ENCODE results near the gene BCL2L1.

BCL2L1 gene

DNA sequence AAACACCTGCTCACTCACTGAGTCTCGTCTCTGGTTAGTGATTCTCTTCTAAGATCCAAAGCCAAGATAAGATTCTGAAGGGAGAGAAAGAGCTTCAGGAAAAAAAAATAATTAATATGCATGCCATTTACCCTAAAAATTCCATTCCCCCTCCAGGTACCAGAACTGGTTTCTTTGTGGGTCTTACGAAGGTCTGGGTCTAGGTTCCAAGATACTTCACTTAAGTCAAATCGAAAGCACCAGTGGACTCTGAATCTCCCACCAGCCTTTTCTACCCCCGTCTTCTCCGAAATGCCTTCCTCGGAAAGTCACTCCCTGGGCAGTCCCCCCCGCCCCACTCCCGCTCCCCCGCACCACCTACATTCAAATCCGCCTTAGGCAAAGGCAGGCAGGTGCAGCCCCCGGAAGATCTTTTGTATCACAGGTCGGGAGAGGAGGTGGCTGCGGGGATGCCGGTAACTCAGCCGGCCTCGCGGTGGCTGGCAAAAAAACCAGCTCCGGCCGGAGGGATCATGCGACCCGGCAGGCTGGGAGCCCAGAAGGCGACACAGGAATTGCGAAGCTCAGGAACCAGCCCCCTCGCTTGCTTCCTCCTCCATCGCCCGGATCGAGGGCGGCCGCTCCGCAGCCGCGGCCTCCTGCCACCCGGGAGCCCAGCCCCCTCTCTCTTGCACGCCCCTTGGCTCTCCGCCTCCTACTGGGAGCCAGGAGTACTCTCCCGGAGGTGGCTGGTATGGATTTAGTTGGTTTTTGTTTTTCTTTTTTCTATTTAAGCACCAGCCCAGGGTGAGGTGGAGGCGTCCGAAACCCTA is at the start of gene BCL2L1:
Gene BCL2L1, minus strand, starts transcription at position 612 of the 812 bp plus-strand sequence. CDS start 650 bp downstream, outside the sequence.
- no peaks in the 10 kb centered on the region for H3K36me3 ChIP-seq (ENCODE audit: control insufficient read depth, insufficient read depth, low read length)
- H3K4me3 ChIP-seq (ENCODE audit: low read length): peak within 1 kb of the TSS; percentile 87
- peak within 1 kb of the TSS; percentile 99 for H3K9ac ChIP-seq (ENCODE audit: low read length)
- no peaks in the 10 kb centered on the region for H3K27me3 ChIP-seq (ENCODE audit: control insufficient read depth, insufficient read depth, low read length)
- H3K4me1 ChIP-seq (ENCODE audit: control insufficient read depth, insufficient read depth, low read length): peaks cover 28% of the 10 kb centered on the region
- peak within 1 kb of the TSS; percentile 99 for H3K27ac ChIP-seq (ENCODE audit: low read depth, low read length)

DNA sequence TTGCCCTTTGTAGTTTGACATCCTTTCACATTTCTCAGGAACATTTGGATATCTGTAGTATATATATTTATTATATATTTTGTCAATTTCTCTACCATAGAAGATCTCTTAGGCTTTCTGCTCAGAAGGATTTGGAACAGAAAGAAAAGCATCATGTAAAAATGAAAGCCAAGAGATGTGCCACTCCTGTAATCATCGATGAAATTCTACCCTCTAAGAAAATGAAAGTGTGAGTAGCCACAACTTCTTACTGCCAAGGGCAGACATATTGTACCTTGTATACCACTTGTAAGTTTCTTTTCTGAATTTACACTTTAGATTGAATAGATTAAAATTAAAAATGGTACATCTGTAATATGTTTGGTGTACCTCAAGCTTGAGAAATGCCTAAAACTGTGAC is 47.6 kb upstream of the BCL2L1 start:
- H3K27me3 ChIP-seq (ENCODE audit: control insufficient read depth, insufficient read depth, low read length): no peaks in the 10 kb centered on the region
- H3K36me3 ChIP-seq (ENCODE audit: control insufficient read depth, insufficient read depth, low read length): no peaks in the 10 kb centered on the region
- H3K9ac ChIP-seq (ENCODE audit: low read length): no peak overlapping the region
- no peaks in the 10 kb centered on the region for H3K4me1 ChIP-seq (ENCODE audit: control insufficient read depth, insufficient read depth, low read length)
- no peak overlapping the region for H3K4me3 ChIP-seq (ENCODE audit: low read length)
- no peak overlapping the region for H3K27ac ChIP-seq (ENCODE audit: low read depth, low read length)

DNA sequence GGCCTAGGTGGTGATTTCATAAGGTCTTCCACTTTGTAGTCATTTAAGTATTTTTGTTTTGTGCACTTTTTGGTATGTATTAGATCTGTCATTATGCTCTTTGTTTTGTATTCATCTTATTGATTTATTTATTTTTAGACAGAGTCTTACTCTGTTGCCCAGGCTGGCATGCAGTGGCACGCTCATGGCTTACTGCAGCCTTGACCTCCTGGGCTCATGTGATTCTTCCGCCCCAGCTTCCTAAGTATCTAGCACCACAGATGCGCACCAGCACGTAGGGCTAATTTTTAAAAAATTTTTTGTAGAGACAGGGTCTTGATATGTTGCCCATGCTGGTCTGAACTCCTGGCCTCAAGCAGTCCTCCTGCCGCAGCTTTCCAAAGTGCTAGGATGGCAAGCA is 47.0 kb upstream of the BCL2L1 start:
- Histone ChIP-seq H3K9ac (ENCODE audit: low read length) (no peak overlapping the region), H3K36me3 (ENCODE audit: control insufficient read depth, insufficient read depth, low read length) (no peaks in the 10 kb centered on the region), H3K4me1 (ENCODE audit: control insufficient read depth, insufficient read depth, low read length) (no peaks in the 10 kb centered on the region), H3K4me3 (ENCODE audit: low read length) (no peak overlapping the region), H3K27me3 (ENCODE audit: control insufficient read depth, insufficient read depth, low read length) (no peaks in the 10 kb centered on the region), H3K27ac (ENCODE audit: low read depth, low read length) (no peak overlapping the region)

DNA sequence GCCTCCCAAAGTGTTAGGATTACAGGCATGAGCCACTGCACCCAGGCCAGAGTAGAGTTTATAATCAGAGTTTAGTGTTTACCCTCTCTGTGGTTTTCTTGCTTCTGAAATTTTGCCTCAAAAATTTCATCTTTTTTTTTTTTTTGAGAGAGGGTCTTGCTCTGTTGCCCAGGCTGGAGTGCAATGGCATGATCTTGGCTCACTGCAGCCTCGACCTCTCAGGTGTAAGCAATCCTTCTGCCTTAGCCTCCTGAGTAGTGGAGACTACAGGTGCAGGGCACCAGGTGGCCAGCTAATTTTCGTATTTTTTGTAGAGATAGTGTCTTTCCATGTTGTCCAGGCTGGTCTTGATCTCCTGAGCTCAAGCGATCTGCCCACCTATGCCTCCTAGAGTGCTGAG is 45.1 kb upstream of the BCL2L1 start:
- Histone ChIP-seq H3K9ac (ENCODE audit: low read length) (no peak overlapping the region), H3K36me3 (ENCODE audit: control insufficient read depth, insufficient read depth, low read length) (no peaks in the 10 kb centered on the region), H3K4me1 (ENCODE audit: control insufficient read depth, insufficient read depth, low read length) (no peaks in the 10 kb centered on the region), H3K27ac (ENCODE audit: low read depth, low read length) (no peak overlapping the region), H3K4me3 (ENCODE audit: low read length) (no peak overlapping the region), H3K27me3 (ENCODE audit: control insufficient read depth, insufficient read depth, low read length) (no peaks in the 10 kb centered on the region)

DNA sequence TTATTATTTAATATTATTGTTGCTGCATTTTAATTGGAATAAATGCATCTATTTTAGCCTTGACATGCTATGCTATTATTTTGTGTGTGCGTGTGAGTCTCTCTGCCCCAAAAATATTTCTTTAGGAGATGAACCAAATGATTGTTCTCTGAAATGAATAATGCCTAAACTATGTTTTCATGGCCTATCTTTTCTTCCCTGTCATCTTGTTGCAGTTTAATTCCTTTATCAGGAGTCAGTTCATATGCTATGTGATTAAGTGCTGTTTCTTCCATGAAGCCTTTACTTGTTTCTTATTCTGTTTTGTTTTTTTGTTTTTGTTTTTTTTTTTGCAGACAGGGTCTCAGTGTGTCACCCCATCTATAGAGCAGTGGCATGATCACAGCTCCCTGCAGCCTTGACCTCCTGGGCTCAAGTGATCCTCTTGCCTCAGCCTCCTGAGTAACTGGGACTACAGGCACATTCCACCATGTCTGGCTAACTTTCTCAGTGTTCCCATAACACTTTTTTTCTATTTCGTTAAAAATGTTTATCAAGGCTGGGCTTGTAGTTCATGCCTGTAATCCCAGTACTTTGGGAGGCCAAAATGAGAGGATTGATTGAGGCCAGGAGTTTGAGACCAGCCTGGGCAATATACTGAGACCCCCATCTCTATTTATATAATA is 42.1 kb upstream of the BCL2L1 start:
- Histone ChIP-seq H3K4me1 (ENCODE audit: control insufficient read depth, insufficient read depth, low read length) (no peaks in the 10 kb centered on the region), H3K27ac (ENCODE audit: low read depth, low read length) (no peak overlapping the region), H3K36me3 (ENCODE audit: control insufficient read depth, insufficient read depth, low read length) (no peaks in the 10 kb centered on the region), H3K4me3 (ENCODE audit: low read length) (no peak overlapping the region), H3K9ac (ENCODE audit: low read length) (no peak overlapping the region), H3K27me3 (ENCODE audit: control insufficient read depth, insufficient read depth, low read length) (no peaks in the 10 kb centered on the region)

DNA sequence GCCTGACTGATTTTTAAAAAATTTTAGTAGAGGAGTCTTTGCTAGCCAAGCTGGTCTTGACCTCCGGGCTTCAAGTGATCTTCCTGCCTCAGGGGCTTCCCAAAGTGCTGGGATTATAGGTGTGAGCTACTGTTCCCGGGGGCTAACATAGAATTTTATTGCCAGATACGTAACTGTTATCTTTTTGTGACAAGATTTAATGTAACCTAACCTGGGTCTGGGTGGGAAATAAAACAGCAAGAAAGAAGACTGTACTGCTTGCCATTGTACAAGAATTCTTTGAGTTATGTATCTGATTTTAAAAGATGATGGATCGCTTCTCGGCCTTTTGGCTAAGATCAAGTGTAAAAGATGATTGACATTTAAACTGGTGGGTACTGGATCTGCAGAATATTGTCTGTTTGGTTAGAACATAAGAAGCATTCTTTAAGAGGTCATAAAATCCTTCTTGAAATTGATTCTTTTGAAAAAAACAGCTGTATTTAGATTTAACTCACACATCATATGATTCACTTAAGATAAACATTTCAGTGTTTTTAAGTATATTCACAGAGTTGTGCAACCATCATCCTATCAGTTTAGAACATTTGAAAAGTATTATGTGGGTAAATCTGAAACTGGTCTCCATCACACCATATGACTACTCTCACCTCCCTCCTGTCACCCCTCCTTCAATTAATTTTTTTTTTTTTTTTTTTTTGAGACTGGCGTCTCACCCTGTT is 38.0 kb upstream of the BCL2L1 start:
- Histone ChIP-seq H3K27ac (ENCODE audit: low read depth, low read length) (no peak overlapping the region), H3K27me3 (ENCODE audit: control insufficient read depth, insufficient read depth, low read length) (no peaks in the 10 kb centered on the region), H3K36me3 (ENCODE audit: control insufficient read depth, insufficient read depth, low read length) (no peaks in the 10 kb centered on the region), H3K9ac (ENCODE audit: low read length) (no peak overlapping the region), H3K4me1 (ENCODE audit: control insufficient read depth, insufficient read depth, low read length) (no peaks in the 10 kb centered on the region), H3K4me3 (ENCODE audit: low read length) (no peak overlapping the region)

DNA sequence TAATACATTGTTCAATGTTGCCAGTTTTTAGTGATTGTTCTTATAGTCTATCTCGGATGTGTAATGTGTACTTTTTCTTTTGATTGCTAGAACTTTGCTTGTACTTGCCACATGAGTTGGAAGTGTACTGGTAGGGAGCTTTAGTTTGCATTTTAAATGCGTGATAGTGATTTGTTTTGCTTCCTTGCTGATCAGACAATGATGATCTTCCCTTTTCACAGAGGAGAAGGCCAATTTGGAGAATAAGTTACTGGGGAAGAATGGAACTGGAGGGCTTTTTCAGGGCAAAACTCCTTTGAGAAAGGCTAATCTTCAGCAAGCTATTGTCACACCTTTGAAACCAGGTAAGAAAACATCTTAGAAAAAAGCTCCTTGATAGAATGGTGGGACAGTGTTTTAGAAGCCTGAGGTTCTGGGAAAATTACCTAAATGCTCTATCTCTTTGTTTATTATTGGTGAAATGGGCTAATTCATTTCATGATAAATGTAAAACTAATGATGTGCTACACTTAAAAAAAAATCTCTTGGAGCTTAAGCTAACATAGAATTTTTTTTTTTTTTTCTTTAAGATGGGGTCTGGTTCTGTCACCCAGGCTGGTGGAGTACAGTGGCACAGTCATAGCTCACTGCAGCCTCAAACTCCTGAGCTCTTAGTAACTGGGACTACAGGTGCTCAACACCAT is 37.3 kb upstream of the BCL2L1 start:
- Histone ChIP-seq H3K4me3 (ENCODE audit: low read length) (no peak overlapping the region), H3K27ac (ENCODE audit: low read depth, low read length) (no peak overlapping the region)

DNA sequence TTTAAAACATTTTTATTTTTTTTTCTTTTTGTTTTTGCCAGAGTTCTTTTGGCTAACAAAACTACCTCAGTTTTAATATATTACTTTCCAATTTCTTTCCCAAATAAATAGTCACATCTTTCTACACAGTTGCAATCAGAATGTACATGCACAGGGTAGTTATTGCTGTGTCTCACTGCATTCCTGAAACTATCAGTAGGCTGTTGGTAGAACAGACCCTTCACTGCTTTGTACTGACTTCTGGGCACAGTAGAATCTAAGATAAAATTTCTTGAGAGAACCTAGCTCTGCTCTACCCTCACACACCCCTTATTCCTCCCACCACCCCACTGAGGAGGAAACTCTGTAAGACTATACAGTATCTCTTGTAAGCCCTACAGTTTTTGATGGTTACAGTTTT is 36.3 kb upstream of the BCL2L1 start:
- Histone ChIP-seq H3K27me3 (ENCODE audit: control insufficient read depth, insufficient read depth, low read length) (no peaks in the 10 kb centered on the region), H3K36me3 (ENCODE audit: control insufficient read depth, insufficient read depth, low read length) (no peaks in the 10 kb centered on the region), H3K9ac (ENCODE audit: low read length) (no peak overlapping the region), H3K4me3 (ENCODE audit: low read length) (no peak overlapping the region), H3K27ac (ENCODE audit: low read depth, low read length) (no peak overlapping the region), H3K4me1 (ENCODE audit: control insufficient read depth, insufficient read depth, low read length) (no peaks in the 10 kb centered on the region)

More for the DNA sequence above, 37.3 kb upstream of the BCL2L1 start:
- Histone ChIP-seq H3K36me3 (ENCODE audit: control insufficient read depth, insufficient read depth, low read length) (no peaks in the 10 kb centered on the region), H3K9ac (ENCODE audit: low read length) (no peak overlapping the region), H3K27me3 (ENCODE audit: control insufficient read depth, insufficient read depth, low read length) (no peaks in the 10 kb centered on the region), H3K4me1 (ENCODE audit: control insufficient read depth, insufficient read depth, low read length) (no peaks in the 10 kb centered on the region)

DNA sequence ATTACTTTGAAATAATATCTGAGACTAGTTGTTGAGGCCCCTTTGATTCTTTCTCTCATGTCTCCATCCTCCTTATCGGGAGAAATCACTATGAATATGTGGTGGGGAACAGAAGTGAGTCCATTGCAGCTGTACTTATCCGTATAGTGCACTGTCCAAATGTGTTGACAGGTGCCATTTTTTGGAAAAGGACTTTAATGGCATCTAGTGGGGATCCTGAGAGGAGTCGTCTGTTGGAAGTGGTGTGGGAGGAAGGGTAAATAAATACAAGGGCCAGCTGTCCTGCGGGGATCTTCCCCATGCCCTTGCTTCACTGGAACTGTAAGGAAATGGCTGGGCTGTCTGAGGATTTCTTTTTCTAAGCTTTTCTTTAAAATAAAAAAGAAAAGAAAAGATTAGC is 35.9 kb upstream of the BCL2L1 start:
- Histone ChIP-seq H3K36me3 (ENCODE audit: control insufficient read depth, insufficient read depth, low read length) (no peaks in the 10 kb centered on the region), H3K27me3 (ENCODE audit: control insufficient read depth, insufficient read depth, low read length) (no peaks in the 10 kb centered on the region), H3K27ac (ENCODE audit: low read depth, low read length) (no peak overlapping the region), H3K4me1 (ENCODE audit: control insufficient read depth, insufficient read depth, low read length) (no peaks in the 10 kb centered on the region), H3K9ac (ENCODE audit: low read length) (no peak overlapping the region), H3K4me3 (ENCODE audit: low read length) (no peak overlapping the region)

DNA sequence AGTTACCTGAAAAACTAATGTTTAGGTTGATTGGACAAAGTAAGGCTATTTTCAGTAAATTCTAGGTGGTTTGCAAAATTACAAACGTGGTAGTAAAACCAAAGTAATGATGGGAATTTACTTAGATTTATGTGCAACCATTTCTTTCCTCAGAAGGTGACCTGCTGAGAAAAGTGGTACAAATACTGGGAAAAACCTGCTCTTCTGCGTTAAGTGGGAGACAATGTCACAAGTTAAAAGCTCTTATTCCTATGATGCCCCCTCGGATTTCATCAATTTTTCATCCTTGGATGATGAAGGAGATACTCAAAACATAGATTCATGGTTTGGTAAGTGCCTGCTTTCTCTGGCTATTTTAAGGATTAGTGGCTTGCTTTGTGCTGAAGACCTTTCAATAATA is 34.6 kb upstream of the BCL2L1 start:
- Histone ChIP-seq H3K4me3 (ENCODE audit: low read length) (no peak overlapping the region), H3K27ac (ENCODE audit: low read depth, low read length) (no peak overlapping the region), H3K9ac (ENCODE audit: low read length) (no peak overlapping the region), H3K4me1 (ENCODE audit: control insufficient read depth, insufficient read depth, low read length) (no peaks in the 10 kb centered on the region), H3K27me3 (ENCODE audit: control insufficient read depth, insufficient read depth, low read length) (no peaks in the 10 kb centered on the region), H3K36me3 (ENCODE audit: control insufficient read depth, insufficient read depth, low read length) (no peaks in the 10 kb centered on the region)

DNA sequence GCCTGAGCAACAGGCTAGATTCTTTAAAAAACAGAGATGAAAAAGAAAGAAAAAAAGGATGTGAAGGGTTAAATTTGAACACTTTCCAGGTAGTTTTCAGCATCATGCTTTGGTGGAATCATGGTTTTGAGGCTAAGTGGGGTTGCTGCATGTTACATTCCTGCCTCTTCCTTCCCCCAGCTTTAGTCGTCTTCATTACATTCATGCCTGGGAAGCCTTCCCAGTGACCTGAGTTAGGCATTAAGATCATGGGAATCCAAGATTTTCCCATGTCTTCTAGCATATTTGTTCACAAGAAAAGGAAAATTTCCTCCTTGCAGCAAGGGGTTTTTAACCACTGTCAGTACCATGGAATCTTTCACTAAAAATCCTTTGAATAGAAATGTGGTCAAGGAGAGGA is 28.5 kb upstream of the BCL2L1 start:
- Histone ChIP-seq H3K9ac (ENCODE audit: low read length) (no peak overlapping the region), H3K27me3 (ENCODE audit: control insufficient read depth, insufficient read depth, low read length) (no peaks in the 10 kb centered on the region), H3K27ac (ENCODE audit: low read depth, low read length) (no peak overlapping the region), H3K4me3 (ENCODE audit: low read length) (no peak overlapping the region), H3K4me1 (ENCODE audit: control insufficient read depth, insufficient read depth, low read length) (no peaks in the 10 kb centered on the region), H3K36me3 (ENCODE audit: control insufficient read depth, insufficient read depth, low read length) (no peaks in the 10 kb centered on the region)

DNA sequence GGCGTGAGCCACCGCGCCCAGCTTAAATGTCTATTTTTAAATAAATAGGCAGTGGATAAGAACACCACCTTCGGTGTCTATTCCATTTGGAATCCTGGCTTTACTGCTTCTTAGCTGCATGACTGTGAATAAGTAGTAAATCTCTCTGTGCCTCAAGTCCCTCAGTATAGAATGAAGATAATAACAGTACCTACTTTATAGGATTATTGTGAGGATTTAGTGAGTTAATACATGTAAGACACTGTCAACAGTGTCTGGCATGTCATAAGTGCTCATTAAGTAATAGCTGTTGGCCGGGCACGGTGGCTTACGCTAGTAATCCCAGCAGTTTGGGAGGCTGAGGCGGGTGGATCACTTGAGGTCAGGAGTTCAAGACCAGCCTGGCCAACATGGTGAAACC is 26.6 kb upstream of the BCL2L1 start:
- no peaks in the 10 kb centered on the region for H3K36me3 ChIP-seq (ENCODE audit: control insufficient read depth, insufficient read depth, low read length)
- no peaks in the 10 kb centered on the region for H3K27me3 ChIP-seq (ENCODE audit: control insufficient read depth, insufficient read depth, low read length)
- H3K4me3 ChIP-seq (ENCODE audit: low read length): no peak overlapping the region
- H3K4me1 ChIP-seq (ENCODE audit: control insufficient read depth, insufficient read depth, low read length): no peaks in the 10 kb centered on the region
- no peak overlapping the region for H3K9ac ChIP-seq (ENCODE audit: low read length)
- no peak overlapping the region for H3K27ac ChIP-seq (ENCODE audit: low read depth, low read length)

Data from rectal smooth muscle tissue (tissue), 1 donor.